ENCODE results near the gene FN1. TPM values are rescaled to one million over a fixed set of nuclear protein-coding genes. Genes with fewer than 3 reads are reported as not detected.
A peak's percentile ranks its signal among the peaks of the same experiment; 100 is the strongest.

Gene FN1
- total RNA-seq, 6 experiments from 2014 or later = 938 to 2,279 (median 1,324) TPM

DNA sequence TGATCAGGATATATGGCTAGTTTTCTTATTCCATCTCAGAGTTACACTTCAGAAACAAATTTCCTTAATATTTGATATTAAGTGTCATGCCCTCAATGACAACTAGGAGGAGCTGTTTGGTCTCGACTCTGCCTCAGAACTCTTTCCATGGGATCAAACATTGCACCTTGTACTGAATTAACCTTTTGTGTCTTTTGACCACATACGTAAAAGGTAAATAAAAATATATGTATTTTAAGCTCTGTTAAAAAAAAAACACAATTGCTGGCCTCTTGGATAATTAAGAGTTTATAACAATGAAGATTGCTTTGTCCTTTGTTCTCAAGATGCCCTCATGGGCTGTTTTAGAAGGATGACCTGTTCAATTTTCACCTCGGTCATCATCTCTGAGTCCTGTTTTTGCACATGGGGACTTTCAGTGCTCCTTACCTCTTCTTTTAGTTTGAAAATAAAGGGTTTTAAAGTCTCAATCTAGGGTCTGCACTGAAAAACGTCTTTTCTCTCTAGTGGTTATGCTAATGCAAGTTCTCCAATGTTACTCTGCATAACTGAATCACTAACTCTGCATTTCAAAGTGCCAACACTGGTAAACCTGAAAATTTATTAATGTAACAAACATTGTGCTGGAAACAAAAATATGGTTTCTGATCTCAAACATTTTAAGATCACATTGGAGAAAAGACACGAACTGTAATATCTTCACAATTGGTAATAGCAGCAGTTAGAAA, 18.8 kb upstream of the FN1 start:
- intact Hi-C loops (cut with DNase I) = loop anchor here (10.0 kb wide), 1 partner anchor 460 kb away; no protein-coding TSS in a partner anchor
- WGBS (ENCODE audit: insufficient coverage, low coverage, low lambda C conversion rate, missing lambda C conversion rate) = 37% methylated on average over 5 of the region's 5 CpGs
- no peak overlapping the region for H3K27ac ChIP-seq
- H3K9me3 ChIP-seq = no peaks in the 10 kb centered on the region
- H3K4me1 ChIP-seq = no peaks in the 10 kb centered on the region
- H3K36me3 ChIP-seq = no peaks in the 10 kb centered on the region
- no peaks in the 10 kb centered on the region for H3K27me3 ChIP-seq
- no peak overlapping the region for H3K4me3 ChIP-seq
- DNase-seq = no peak
- peak; percentile 84 to 91 (median 89) for ATAC-seq
- no peak for TF ChIP-seq POLR2A (IDR thresholded peaks at IDR 0.05)
- TF ChIP-seq, protein P1, sequence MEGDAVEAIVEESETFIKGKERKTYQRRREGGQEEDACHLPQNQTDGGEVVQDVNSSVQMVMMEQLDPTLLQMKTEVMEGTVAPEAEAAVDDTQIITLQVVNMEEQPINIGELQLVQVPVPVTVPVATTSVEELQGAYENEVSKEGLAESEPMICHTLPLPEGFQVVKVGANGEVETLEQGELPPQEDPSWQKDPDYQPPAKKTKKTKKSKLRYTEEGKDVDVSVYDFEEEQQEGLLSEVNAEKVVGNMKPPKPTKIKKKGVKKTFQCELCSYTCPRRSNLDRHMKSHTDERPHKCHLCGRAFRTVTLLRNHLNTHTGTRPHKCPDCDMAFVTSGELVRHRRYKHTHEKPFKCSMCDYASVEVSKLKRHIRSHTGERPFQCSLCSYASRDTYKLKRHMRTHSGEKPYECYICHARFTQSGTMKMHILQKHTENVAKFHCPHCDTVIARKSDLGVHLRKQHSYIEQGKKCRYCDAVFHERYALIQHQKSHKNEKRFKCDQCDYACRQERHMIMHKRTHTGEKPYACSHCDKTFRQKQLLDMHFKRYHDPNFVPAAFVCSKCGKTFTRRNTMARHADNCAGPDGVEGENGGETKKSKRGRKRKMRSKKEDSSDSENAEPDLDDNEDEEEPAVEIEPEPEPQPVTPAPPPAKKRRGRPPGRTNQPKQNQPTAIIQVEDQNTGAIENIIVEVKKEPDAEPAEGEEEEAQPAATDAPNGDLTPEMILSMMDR (IDR thresholded peaks at IDR 0.05) = peak; percentile 77 to 88 (median 80)

- intact Hi-C loops (cut with DNase I) = loop anchor here (10.0 kb wide), 1 partner anchor 462 kb away; no protein-coding TSS in a partner anchor
- TF ChIP-seq POLR2A (IDR thresholded peaks at IDR 0.05) = no peak
- TF ChIP-seq, protein P1 (IDR thresholded peaks at IDR 0.05) = no peak
- no peaks in the 10 kb centered on the region for H3K27me3 ChIP-seq
Measured at GRCh38 chr2:215452725-215453124, 16.9 kb upstream of the FN1 start.

GRCh38 chr2:215451012-215451756, 15.3 kb upstream of the FN1 start:
- intact Hi-C loops (cut with DNase I) = loop anchor here (10.0 kb wide), 1 partner anchor 464 kb away; no protein-coding TSS in a partner anchor
- Histone ChIP-seq H3K9me3 (no peaks in the 10 kb centered on the region), H3K27me3 (no peaks in the 10 kb centered on the region), H3K27ac (no peak overlapping the region), H3K36me3 (no peaks in the 10 kb centered on the region), H3K4me1 (no peaks in the 10 kb centered on the region), H3K4me3 (no peak overlapping the region)
- no peak for DNase-seq
- TF ChIP-seq, protein P1 (IDR thresholded peaks at IDR 0.05) = no peak
- TF ChIP-seq POLR2A (IDR thresholded peaks at IDR 0.05) = no peak
- ATAC-seq = no peak
- 80% methylated on average over 6 of the region's 6 CpGs for WGBS (ENCODE audit: insufficient coverage, low coverage, low lambda C conversion rate, missing lambda C conversion rate)

More at GRCh38 chr2:215452725-215453124, 16.9 kb upstream of the FN1 start:
- Histone ChIP-seq H3K36me3 (no peaks in the 10 kb centered on the region), H3K4me1 (no peaks in the 10 kb centered on the region), H3K4me3 (no peak overlapping the region), H3K27ac (no peak overlapping the region), H3K9me3 (no peaks in the 10 kb centered on the region)
- 80% methylated on average over 3 of the region's 5 CpGs for WGBS (ENCODE audit: insufficient coverage, low coverage, low lambda C conversion rate, missing lambda C conversion rate)
- ATAC-seq (peak in 1 of 4 donors; percentile 21), DNase-seq (no peak)

GRCh38 chr2:215450188-215451011, 14.5 kb upstream of the FN1 start:
- Histone ChIP-seq H3K27ac (no peak overlapping the region), H3K27me3 (no peaks in the 10 kb centered on the region), H3K9me3 (no peaks in the 10 kb centered on the region), H3K4me3 (no peak overlapping the region), H3K4me1 (no peaks in the 10 kb centered on the region), H3K36me3 (no peaks in the 10 kb centered on the region)
- intact Hi-C loops (cut with DNase I) = loop anchor here (10.0 kb wide), 1 partner anchor 464 kb away; no protein-coding TSS in a partner anchor
- WGBS (ENCODE audit: insufficient coverage, low coverage, low lambda C conversion rate, missing lambda C conversion rate) = 85% methylated on average over 2 of the region's 4 CpGs
- ATAC-seq (no peak), DNase-seq (no peak)
- TF ChIP-seq POLR2A (IDR thresholded peaks at IDR 0.05) = no peak
- TF ChIP-seq, protein P1 (IDR thresholded peaks at IDR 0.05) = no peak
